GM19351 (cell line): ENCODE measurements around the gene CELF4.
A peak's percentile ranks its signal among the peaks of the same experiment; 100 is the strongest.

Experiments
- ATAC-seq: cut with Tn5 transposase; IDR thresholded peaks from one replicate; pipeline ENCODE4 v1.9.1; 2021; ENCODE audit warnings: mild to moderate bottlenecking, moderate library complexity; ENCODE audit not compliant: unreplicated experiment

The CELF4 gene

GRCh38 chr18:37497853-37498518, 67.6 kb downstream of the CELF4 start:
- ATAC-seq, result no peak

DNA sequence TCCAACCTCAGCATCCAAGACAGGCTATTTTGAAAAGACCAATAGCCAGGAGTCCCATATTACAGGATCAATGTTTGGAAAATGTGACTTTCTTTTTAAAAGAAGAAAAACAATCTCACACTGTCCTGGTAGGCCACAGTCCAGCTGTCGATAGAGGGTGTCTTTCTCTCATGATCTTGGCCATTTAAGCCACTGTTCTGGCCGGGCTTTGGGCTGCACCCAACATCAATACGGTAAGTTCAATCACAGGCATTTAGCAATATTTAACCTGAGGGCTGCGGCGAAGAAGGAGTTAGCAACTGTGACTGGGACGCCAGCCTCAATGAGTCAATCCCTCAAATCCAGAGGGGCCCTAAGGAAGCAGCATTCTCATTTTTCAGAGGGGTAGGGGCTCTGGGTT, 69.0 kb downstream of the CELF4 start:
- no peak for ATAC-seq

DNA sequence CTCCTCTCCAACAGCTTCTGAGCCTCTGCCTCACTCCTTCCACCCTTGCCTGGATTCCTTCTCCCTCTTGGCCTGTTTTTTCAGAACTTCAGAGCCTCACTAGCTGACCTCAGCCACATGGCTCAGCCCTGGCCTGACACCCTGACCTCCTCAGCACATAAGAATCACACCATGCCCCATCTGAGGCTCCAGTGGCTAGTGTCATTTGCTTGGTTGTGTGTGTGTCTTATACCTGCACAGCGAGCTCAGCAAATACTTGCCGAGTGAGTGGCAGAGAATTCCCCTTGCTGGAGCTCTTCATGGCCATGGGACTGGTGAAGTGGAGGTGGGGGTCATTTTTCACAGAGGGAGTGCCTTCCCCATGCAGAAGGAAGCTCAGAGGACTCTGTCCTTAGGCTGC, 70.2 kb downstream of the CELF4 start:
- ATAC-seq, result no peak

DNA sequence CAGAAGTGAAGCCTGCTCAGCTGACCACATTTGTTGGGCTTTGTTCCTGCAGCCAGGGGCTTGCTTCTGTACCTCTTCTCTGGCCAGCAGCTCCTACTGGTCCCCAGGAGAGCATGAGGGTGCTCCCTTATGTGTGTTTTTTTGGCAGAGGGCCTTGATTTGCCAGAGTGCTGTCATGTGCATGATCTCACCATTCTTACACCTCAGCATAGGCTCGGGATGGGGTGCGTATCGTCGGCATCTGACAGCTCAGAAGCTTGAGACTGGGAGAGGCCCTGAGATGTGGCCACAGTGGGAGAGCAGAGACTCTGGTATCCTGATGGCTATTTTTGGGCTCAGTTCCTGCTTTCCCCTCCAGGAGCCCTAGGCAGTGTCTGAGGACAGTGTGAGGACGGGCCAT, 71.2 kb downstream of the CELF4 start:
- no peak for ATAC-seq

DNA sequence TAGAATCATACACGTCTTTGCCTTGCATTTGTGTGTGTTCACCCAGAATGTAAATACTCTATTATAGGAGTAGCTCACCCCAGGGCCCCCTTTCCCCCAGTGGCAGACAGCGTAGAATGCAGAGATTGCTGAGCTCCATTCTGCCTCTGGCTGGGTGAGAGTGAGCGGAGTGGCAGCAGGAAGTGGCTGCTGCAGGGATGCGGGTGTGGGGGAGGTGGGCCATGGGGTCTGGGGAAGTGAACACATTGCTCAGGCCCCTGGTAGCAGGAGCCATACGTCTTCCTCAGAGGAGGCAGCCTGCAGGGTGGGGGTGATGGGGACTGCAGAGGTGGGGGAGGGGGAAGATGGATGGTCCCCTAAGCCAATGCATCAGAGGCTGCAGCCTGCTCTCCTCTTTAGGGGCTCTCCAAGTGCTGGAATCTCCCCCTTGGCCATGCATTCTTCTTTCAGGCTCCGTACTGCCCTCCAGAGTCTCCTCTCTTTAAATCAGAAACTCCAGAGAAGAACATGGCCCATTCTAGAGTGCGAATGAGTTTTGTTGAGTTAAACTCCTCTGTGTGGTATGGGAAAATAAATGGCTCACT, 72.2 kb downstream of the CELF4 start:
- no peak for ATAC-seq

GRCh38 chr18:37492952-37493351, 72.6 kb downstream of the CELF4 start:
- no peak for ATAC-seq

GRCh38 chr18:37491526-37491925, 74.1 kb downstream of the CELF4 start:
- no peak for ATAC-seq

DNA sequence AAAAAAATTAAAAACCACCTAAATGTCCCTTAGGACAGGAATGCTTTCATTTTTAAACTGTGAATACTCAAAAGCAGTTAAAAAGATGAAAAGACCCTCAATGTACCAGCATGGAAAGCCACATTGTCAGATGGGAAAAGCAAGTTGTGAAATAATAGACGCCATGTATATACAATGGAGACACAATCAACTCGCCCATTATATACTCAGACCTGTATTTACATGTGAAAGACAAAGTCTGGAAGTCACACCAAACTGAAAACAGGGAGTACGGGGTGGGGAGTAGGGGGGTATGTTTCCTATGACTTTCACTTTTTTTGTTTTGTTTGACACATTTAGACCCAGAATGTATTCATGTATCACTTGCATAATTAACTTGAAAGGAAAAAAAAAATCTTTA, 75.6 kb downstream of the CELF4 start:
- no peak for ATAC-seq

GRCh38 chr18:37489011-37489410, 76.6 kb downstream of the CELF4 start:
- ATAC-seq, result no peak

- no peak for ATAC-seq
Observed at GRCh38 chr18:37487400-37487867, 78.2 kb downstream of the CELF4 start.

- no peak for ATAC-seq
Observed at GRCh38 chr18:37486848-37487247, 78.8 kb downstream of the CELF4 start.

DNA sequence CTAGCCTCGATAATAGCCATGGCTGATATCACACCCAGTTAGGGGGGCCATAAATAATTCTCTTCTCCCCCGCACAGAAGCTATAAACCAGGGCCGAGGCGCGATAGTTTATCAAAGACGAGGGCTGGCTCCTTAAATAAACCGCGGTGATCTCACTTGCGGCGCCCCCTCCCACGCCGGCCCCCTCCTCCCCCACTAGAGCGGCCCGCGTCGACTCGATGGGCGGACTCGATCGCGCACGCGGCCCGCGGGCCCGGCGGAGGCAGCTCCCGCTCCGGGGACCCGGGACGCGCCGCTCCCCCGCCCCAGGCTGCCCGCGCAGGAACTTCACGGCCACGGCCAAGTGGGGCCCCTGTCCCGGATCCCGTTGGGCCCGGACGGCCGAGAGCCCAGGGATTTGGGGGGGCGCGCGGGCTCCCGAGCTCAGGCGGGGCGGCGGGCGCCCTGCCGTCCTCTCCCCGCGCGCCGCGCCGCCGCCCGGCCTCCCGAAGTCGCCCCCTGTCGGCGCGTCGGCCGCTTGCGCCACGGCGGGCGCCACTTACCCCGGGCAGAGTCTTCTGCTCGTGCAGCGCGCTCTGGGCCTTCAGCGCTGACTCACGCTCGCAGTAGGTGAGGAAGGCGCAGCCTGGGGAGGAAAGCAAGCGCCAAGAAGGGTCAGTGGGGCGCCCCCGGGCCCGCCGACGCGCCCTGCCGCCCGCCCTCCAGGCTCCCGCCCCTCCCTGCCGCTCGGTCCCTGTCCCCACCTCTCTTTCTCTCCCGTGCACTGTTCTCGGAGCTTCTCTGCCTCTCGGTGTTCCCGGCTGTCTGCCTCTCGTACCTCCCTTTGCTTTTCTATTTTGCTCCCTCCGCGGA, 80.4 kb downstream of the CELF4 start:
- no peak for ATAC-seq

DNA sequence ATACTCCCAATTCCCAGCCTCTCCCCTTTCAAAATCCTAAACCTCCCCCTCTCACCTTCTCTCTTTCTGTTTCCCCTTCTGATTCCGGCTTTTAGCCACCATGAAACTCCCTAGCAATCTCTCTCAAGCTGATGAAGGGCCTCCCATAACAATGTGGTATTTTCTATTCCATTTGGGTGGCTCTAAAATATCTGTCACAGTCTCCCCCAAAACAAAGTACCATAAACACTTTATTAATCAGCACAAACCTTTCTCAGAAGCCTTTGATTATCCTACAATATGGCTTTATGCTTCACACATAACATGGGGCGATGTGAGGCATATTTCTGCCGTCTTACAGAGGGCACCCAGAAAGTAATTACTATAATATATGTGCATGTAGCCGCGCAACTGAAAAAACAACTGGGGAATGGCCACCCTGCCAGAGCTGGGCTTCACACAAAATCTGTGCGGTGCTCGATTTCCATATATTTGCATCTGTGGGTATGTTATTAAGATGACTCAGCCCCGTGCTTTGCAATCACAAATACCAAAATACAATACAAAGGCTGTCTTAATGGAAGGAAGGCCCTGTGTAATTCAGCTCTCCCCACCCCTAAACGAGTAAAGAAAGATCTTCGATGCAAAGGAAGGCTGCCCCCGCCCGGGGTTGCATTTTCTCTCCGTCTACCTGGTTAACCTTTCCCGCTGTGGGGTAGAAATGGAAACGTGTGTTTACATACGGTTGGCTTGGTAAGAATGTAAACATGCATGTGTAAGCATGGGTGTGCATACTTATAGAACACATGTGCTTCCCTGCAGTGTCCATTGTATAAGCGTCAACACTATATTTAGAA, 81.4 kb downstream of the CELF4 start:
- no peak for ATAC-seq

DNA sequence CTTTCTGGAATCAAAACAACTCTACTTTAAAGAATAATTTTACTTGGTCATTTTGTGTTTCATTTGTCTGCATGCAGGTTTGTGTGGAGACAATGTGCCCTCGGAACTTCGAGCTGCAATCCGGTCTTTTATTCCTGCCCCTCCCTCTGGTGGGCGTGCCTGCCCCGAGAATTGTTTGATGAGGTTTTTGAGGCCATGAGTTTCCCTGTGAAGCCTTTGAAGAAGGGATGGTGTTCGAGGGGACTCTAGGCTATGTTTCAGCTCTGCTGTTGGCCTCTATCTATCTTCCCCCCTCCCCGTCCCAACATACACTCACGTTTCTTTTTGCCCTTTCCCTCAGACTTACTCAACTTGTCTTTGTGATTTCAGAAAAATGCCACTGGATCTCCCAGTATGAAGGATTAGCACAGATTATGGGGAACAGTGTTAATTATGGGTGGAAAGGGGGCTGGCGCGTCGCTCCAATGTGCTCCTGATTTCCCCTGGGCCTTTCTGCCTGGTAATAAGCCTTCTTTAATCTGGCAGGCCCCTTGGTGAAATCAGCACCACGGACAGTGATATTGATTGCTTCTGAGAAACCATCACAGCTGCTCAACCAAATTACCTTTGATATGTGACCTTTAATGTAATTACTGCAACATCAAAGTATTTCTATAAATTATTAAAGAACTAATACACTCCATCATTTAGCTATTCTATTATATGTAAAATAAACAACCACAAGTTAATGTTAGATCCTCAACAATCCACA, 82.2 kb downstream of the CELF4 start:
- no peak for ATAC-seq

DNA sequence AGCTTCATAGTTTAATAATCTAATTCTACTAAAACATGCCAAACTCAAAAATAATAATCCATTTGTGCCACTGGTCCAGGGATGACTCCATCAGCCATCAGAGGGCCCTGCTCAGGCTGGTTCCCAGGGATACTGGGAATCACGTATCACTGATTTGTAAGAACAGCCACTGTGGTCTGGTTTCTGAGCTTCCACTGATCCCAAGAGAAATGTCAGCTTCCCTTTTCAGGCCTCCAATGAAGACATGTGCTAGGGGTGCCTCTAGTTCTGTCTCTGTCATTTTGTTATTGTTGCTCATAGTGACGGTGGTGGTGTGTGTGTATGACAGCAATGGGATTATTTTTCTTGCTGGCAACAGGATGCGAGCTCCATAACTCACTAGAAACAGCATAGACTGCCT, 83.2 kb downstream of the CELF4 start:
- ATAC-seq, result no peak

- no peak for ATAC-seq
Observed at GRCh38 chr18:37482002-37482401, 83.6 kb downstream of the CELF4 start.

DNA sequence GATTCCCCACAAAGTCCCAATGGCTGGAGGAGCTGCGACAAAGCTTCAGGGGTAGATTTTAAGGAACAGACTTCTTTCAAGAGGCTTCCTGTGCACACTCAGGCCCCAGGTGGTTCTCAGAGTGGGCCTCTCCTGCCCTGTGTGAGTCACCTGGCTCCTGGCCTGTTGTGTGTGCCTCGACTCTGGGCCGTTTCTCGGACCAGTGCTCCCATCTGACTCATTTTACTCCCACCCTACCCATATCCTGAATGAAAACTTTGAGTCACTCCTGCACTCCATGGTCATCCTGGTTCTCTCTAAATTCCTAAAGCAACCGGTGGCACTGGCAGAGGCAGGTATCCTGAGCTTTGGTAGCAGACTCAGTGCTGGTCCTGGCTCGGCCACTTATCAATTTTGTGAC, 84.1 kb downstream of the CELF4 start:
- no peak for ATAC-seq

DNA sequence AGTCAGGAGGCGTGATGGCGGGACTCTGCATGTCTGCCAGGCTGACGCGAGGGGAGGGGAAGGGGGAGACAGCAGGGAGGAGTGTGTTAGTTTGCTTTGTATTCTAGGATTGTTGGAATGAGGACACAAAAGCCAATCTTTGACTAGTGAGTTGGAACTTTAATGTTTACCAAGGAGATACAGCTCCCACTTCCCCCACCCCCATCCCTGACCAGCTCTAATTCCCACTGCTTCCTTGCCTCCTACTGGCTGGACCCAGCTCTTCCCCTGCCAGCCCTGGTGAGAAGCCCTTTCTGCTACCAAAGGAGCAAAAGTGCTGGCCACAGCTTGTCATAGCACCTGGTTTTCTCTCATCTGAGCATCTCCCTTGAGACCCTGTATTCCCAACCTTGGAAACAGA, 84.5 kb downstream of the CELF4 start:
- ATAC-seq, result no peak

- no peak for ATAC-seq
Observed at GRCh38 chr18:37476611-37477295, 88.8 kb downstream of the CELF4 start.

DNA sequence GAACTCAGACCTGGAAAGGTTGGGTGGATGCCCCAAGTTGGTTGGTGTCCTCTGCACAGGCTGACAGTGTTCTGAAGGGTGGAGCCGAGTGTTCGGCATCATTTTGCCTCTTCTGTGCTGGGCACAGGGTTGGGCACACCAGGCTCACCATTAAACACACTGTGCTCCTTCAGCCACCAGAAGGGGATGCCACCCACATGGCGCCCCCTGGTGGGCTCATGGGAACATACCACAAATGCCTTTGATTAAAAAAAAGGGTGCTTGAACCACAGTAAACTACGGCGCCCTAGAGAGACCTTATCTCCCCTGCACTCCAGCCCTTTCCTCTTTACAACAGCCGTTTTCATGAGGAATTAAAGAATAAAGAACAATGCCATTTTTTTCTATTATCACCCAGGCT, 89.4 kb downstream of the CELF4 start:
- peak; percentile 75 for ATAC-seq
